ENCODE measurements around the gene ARAP1.
"Not testable (repeated sequence)": the region's sequence is repeated elsewhere in the genome, so short reads cannot be mapped to it uniquely, and the experiment has no call there.

Gene ARAP1

GRCh38 chr11:72752088-72752914, at the start of gene ARAP1:
TSS of gene ARAP1 (minus strand) at chr11:72752408. CDS start at chr11:72727128, 25,280 bp downstream.
- DNase-seq, result no peak

- DNase-seq, result no peak
Observed at GRCh38 chr11:72799441-72799840, 47.2 kb upstream of the ARAP1 start.

- no peak for DNase-seq
Observed at GRCh38 chr11:72798361-72798760, 46.2 kb upstream of the ARAP1 start.

- DNase-seq, result peak; percentile 65
Observed at GRCh38 chr11:72793425-72794367, 41.5 kb upstream of the ARAP1 start, which contains the start of gene STARD10. TSS of gene STARD10 (minus strand) at chr11:72794047. CDS start at chr11:72781181, 12,866 bp downstream.

GRCh38 chr11:72793076-72793424, 40.8 kb upstream of the ARAP1 start:
- no peak for DNase-seq

- DNase-seq, result no peak
Observed at GRCh38 chr11:72792437-72793021, 40.3 kb upstream of the ARAP1 start.

- not testable (repeated sequence) for DNase-seq
Observed at GRCh38 chr11:72791228-72791627, 39.0 kb upstream of the ARAP1 start.

- no peak for DNase-seq
Observed at GRCh38 chr11:72789493-72790131, 37.4 kb upstream of the ARAP1 start.

GRCh38 chr11:72788241-72788640, 36.0 kb upstream of the ARAP1 start:
- no peak for DNase-seq

- no peak for DNase-seq
Observed at GRCh38 chr11:72787216-72788104, 35.3 kb upstream of the ARAP1 start.

GRCh38 chr11:72786305-72787215, 34.4 kb upstream of the ARAP1 start:
- DNase-seq, result no peak

GRCh38 chr11:72784662-72785061, 32.5 kb upstream of the ARAP1 start:
- DNase-seq, result no peak

- DNase-seq, result no peak
Observed at GRCh38 chr11:72783144-72783905, 31.1 kb upstream of the ARAP1 start.

GRCh38 chr11:72782081-72782920, 30.1 kb upstream of the ARAP1 start:
- DNase-seq, result no peak

GRCh38 chr11:72781313-72782080, 29.3 kb upstream of the ARAP1 start:
- no peak for DNase-seq

- DNase-seq, result no peak
Observed at GRCh38 chr11:72781063-72781312, 28.8 kb upstream of the ARAP1 start.

GRCh38 chr11:72780296-72781062, 28.3 kb upstream of the ARAP1 start:
- no peak for DNase-seq
